ENCODE results near the gene ZNF165.

- TF ChIP-seq CTCF (IDR thresholded peaks at IDR 0.05; ENCODE audit: low read depth, low read length, poor library complexity, severe bottlenecking) = no peak
- no peak for TF ChIP-seq EZH2phosphoT487 (IDR thresholded peaks at IDR 0.05; ENCODE audit: borderline replicate concordance, low read length)
These were observed 10.7 kb downstream of the ZNF165 start for GRCh38 chr6:28090917-28091586.
